Memory B cell (primary cell): ENCODE data around the gene MED12L.

Source experiments
- ATAC-seq: fragments of 150-1000 bp; cut with Tn5 transposase; 2 replicates; pipeline ENCODE4 v1.10.0; 2021; ENCODE audit warnings: low read depth, mild to moderate bottlenecking, moderate library complexity
- DNase-seq, 2 donors: peaks; one replicate each; pipeline ENCODE4 v3.0.0; 2022; ENCODE audit warnings: low spot score in 2 of 2
- H3K27ac Mint-ChIP-seq: one replicate; pipeline ENCODE4 v1.8.0; 2022; ENCODE audit warnings: mild to moderate bottlenecking, moderate library complexity, mixed read lengths
- H3K27me3 Mint-ChIP-seq: one replicate; pipeline ENCODE4 v1.8.0; 2022; ENCODE audit warnings: mixed read lengths
- H3K36me3 Mint-ChIP-seq: one replicate; pipeline ENCODE4 v1.8.0; 2022; ENCODE audit warnings: mild to moderate bottlenecking, mixed read lengths
- H3K4me1 Mint-ChIP-seq: one replicate; pipeline ENCODE4 v1.8.0; 2022; ENCODE audit warnings: mixed read lengths
- H3K4me3 Mint-ChIP-seq: one replicate; pipeline ENCODE4 v1.8.0; 2022; ENCODE audit warnings: mild to moderate bottlenecking, moderate library complexity, mixed read lengths
- H3K9me3 Mint-ChIP-seq: one replicate; pipeline ENCODE4 v1.8.0; 2022; ENCODE audit warnings: mixed read lengths

MED12L gene

GRCh38 chr3:151394611-151395010, 309.1 kb downstream of the MED12L start:
- Mint-ChIP-seq H3K27me3 (no peaks in the 10 kb centered on the region), H3K4me3 (no peak overlapping the region), H3K27ac (no peak overlapping the region), H3K36me3 (peaks cover 3% of the 10 kb centered on the region), H3K4me1 (peaks cover 20% of the 10 kb centered on the region), H3K9me3 (no peaks in the 10 kb centered on the region)
- DNase-seq (no peak), ATAC-seq (no peak)

GRCh38 chr3:151395806-151396205, 310.3 kb downstream of the MED12L start:
- ATAC-seq (no peak), DNase-seq (no peak)
- H3K9me3 Mint-ChIP-seq: no peaks in the 10 kb centered on the region
- no peaks in the 10 kb centered on the region for H3K27me3 Mint-ChIP-seq
- H3K36me3 Mint-ChIP-seq: peaks cover 3% of the 10 kb centered on the region
- no peak overlapping the region for H3K27ac Mint-ChIP-seq
- H3K4me1 Mint-ChIP-seq: peaks cover 18% of the 10 kb centered on the region
- H3K4me3 Mint-ChIP-seq: no peak overlapping the region

GRCh38 chr3:151398895-151399294, 313.4 kb downstream of the MED12L start:
- peak; percentile 31 for ATAC-seq

GRCh38 chr3:151400341-151400740, 314.9 kb downstream of the MED12L start:
- no peak for DNase-seq
- no peak overlapping the region for H3K4me3 Mint-ChIP-seq
- H3K27me3 Mint-ChIP-seq: no peaks in the 10 kb centered on the region
- H3K9me3 Mint-ChIP-seq: no peaks in the 10 kb centered on the region
- no peak for ATAC-seq
- no peak overlapping the region for H3K27ac Mint-ChIP-seq
- peaks cover 7% of the 10 kb centered on the region for H3K4me1 Mint-ChIP-seq
- H3K36me3 Mint-ChIP-seq: peaks cover 3% of the 10 kb centered on the region

More at GRCh38 chr3:151398895-151399294, 313.4 kb downstream of the MED12L start:
- Mint-ChIP-seq H3K36me3 (peaks cover 3% of the 10 kb centered on the region), H3K4me3 (no peak overlapping the region), H3K9me3 (no peaks in the 10 kb centered on the region), H3K27ac (no peak overlapping the region), H3K4me1 (peaks cover 7% of the 10 kb centered on the region), H3K27me3 (no peaks in the 10 kb centered on the region)
- no peak for DNase-seq

- Mint-ChIP-seq H3K4me3 (no peak overlapping the region), H3K27me3 (no peaks in the 10 kb centered on the region), H3K36me3 (peaks cover 3% of the 10 kb centered on the region), H3K4me1 (peaks cover 2% of the 10 kb centered on the region), H3K27ac (no peak overlapping the region), H3K9me3 (no peaks in the 10 kb centered on the region)
- DNase-seq: no peak
- no peak for ATAC-seq
Observed at GRCh38 chr3:151402349-151402748, 316.9 kb downstream of the MED12L start.

- H3K4me3 Mint-ChIP-seq: no peak overlapping the region
- H3K36me3 Mint-ChIP-seq: no peaks in the 10 kb centered on the region
- no peaks in the 10 kb centered on the region for H3K9me3 Mint-ChIP-seq
- no peaks in the 10 kb centered on the region for H3K27me3 Mint-ChIP-seq
- DNase-seq (no peak), ATAC-seq (no peak)
- H3K4me1 Mint-ChIP-seq: peaks cover 2% of the 10 kb centered on the region
- H3K27ac Mint-ChIP-seq: no peak overlapping the region
Observed at GRCh38 chr3:151403246-151403645, 317.8 kb downstream of the MED12L start.

- ATAC-seq: no peak
- Mint-ChIP-seq H3K9me3 (no peaks in the 10 kb centered on the region), H3K27me3 (no peaks in the 10 kb centered on the region), H3K4me1 (no peaks in the 10 kb centered on the region), H3K27ac (no peak overlapping the region), H3K4me3 (no peak overlapping the region), H3K36me3 (no peaks in the 10 kb centered on the region)
- DNase-seq: no peak
Observed at GRCh38 chr3:151404316-151404715, 318.9 kb downstream of the MED12L start.

GRCh38 chr3:151407928-151408327, 322.5 kb downstream of the MED12L start:
- Mint-ChIP-seq H3K4me1 (no peaks in the 10 kb centered on the region), H3K36me3 (no peaks in the 10 kb centered on the region), H3K4me3 (no peak overlapping the region), H3K27ac (no peak overlapping the region), H3K9me3 (no peaks in the 10 kb centered on the region), H3K27me3 (no peaks in the 10 kb centered on the region)
- DNase-seq (no peak), ATAC-seq (no peak)

GRCh38 chr3:151410891-151411559, 325.6 kb downstream of the MED12L start:
- Mint-ChIP-seq H3K27ac (no peak overlapping the region), H3K36me3 (no peaks in the 10 kb centered on the region), H3K9me3 (no peaks in the 10 kb centered on the region), H3K4me3 (no peak overlapping the region), H3K4me1 (no peaks in the 10 kb centered on the region), H3K27me3 (no peaks in the 10 kb centered on the region)
- no peak for DNase-seq
- no peak for ATAC-seq

GRCh38 chr3:151412989-151413388, 327.5 kb downstream of the MED12L start:
- no peaks in the 10 kb centered on the region for H3K4me1 Mint-ChIP-seq
- no peaks in the 10 kb centered on the region for H3K36me3 Mint-ChIP-seq
- DNase-seq (no peak), ATAC-seq (no peak)
- no peak overlapping the region for H3K4me3 Mint-ChIP-seq
- H3K27me3 Mint-ChIP-seq: no peaks in the 10 kb centered on the region
- no peak overlapping the region for H3K27ac Mint-ChIP-seq
- no peaks in the 10 kb centered on the region for H3K9me3 Mint-ChIP-seq

- H3K36me3 Mint-ChIP-seq: no peaks in the 10 kb centered on the region
- H3K27ac Mint-ChIP-seq: no peak overlapping the region
- ATAC-seq: no peak
- no peaks in the 10 kb centered on the region for H3K9me3 Mint-ChIP-seq
- no peaks in the 10 kb centered on the region for H3K27me3 Mint-ChIP-seq
- no peaks in the 10 kb centered on the region for H3K4me1 Mint-ChIP-seq
- no peak overlapping the region for H3K4me3 Mint-ChIP-seq
- DNase-seq: no peak
Observed at GRCh38 chr3:151415289-151415688, 329.8 kb downstream of the MED12L start.

- no peaks in the 10 kb centered on the region for H3K27me3 Mint-ChIP-seq
- H3K4me3 Mint-ChIP-seq: no peak overlapping the region
- peaks cover 4% of the 10 kb centered on the region for H3K4me1 Mint-ChIP-seq
- H3K9me3 Mint-ChIP-seq: no peaks in the 10 kb centered on the region
- ATAC-seq (no peak), DNase-seq (no peak)
- H3K36me3 Mint-ChIP-seq: no peaks in the 10 kb centered on the region
- no peak overlapping the region for H3K27ac Mint-ChIP-seq
Observed at GRCh38 chr3:151419806-151420205, 334.3 kb downstream of the MED12L start.

- Mint-ChIP-seq H3K36me3 (no peaks in the 10 kb centered on the region), H3K27ac (no peak overlapping the region), H3K4me3 (no peak overlapping the region), H3K27me3 (no peaks in the 10 kb centered on the region), H3K4me1 (peaks cover 10% of the 10 kb centered on the region), H3K9me3 (no peaks in the 10 kb centered on the region)
- DNase-seq (no peak), ATAC-seq (peak; percentile 57)
Observed at GRCh38 chr3:151421938-151422337, 336.5 kb downstream of the MED12L start.

- Mint-ChIP-seq H3K4me1 (peaks cover 10% of the 10 kb centered on the region), H3K36me3 (no peaks in the 10 kb centered on the region), H3K27me3 (no peaks in the 10 kb centered on the region), H3K4me3 (no peak overlapping the region), H3K9me3 (no peaks in the 10 kb centered on the region), H3K27ac (no peak overlapping the region)
- no peak for ATAC-seq
- no peak for DNase-seq
Observed at GRCh38 chr3:151423091-151423490, 337.6 kb downstream of the MED12L start.

- H3K4me1 Mint-ChIP-seq: peaks cover 13% of the 10 kb centered on the region
- no peaks in the 10 kb centered on the region for H3K27me3 Mint-ChIP-seq
- peak overlapping the region; percentile 4 for H3K27ac Mint-ChIP-seq
- no peak overlapping the region for H3K4me3 Mint-ChIP-seq
- no peaks in the 10 kb centered on the region for H3K9me3 Mint-ChIP-seq
- DNase-seq: no peak
- ATAC-seq: no peak
- H3K36me3 Mint-ChIP-seq: no peaks in the 10 kb centered on the region
Observed at GRCh38 chr3:151425627-151426340, 340.3 kb downstream of the MED12L start.
